Measurements from ENCODE around the gene PCNX2.
"Not testable (repeated sequence)": the region's sequence is repeated elsewhere in the genome, so short reads cannot be mapped to it uniquely, and the experiment has no call there.

The PCNX2 gene

GRCh38 chr1:233094269-233094668 is 201.3 kb downstream of the PCNX2 start:
- no peak for DNase-seq

GRCh38 chr1:233090746-233091494 is 204.6 kb downstream of the PCNX2 start:
- no peak for DNase-seq

- no peak for DNase-seq
These were observed 206.3 kb downstream of the PCNX2 start for GRCh38 chr1:233089251-233089650.

GRCh38 chr1:233088613-233089012 is 206.9 kb downstream of the PCNX2 start:
- no peak for DNase-seq

GRCh38 chr1:233086961-233087881 is 208.3 kb downstream of the PCNX2 start:
- DNase-seq = no peak

GRCh38 chr1:233085566-233085965 is 210.0 kb downstream of the PCNX2 start:
- no peak for DNase-seq

GRCh38 chr1:233082778-233083550 is 212.6 kb downstream of the PCNX2 start:
- DNase-seq = no peak

GRCh38 chr1:233081735-233082134 is 213.8 kb downstream of the PCNX2 start:
- DNase-seq = no peak

- not testable (repeated sequence) for DNase-seq
These were observed 214.7 kb downstream of the PCNX2 start for GRCh38 chr1:233080827-233081226.

GRCh38 chr1:233080286-233080685 is 215.2 kb downstream of the PCNX2 start:
- no peak for DNase-seq

- DNase-seq = no peak
These were observed 216.0 kb downstream of the PCNX2 start for GRCh38 chr1:233079574-233079973.

- DNase-seq = no peak
These were observed 217.1 kb downstream of the PCNX2 start for GRCh38 chr1:233078396-233078795.

- no peak for DNase-seq
These were observed 219.6 kb downstream of the PCNX2 start for GRCh38 chr1:233075915-233076295.

- no peak for DNase-seq
These were observed 229.4 kb downstream of the PCNX2 start for GRCh38 chr1:233066087-233066486.

GRCh38 chr1:233065685-233066084 is 229.8 kb downstream of the PCNX2 start:
- no peak for DNase-seq

GRCh38 chr1:233064988-233065387 is 230.5 kb downstream of the PCNX2 start:
- DNase-seq = no peak

GRCh38 chr1:233063462-233063861 is 232.1 kb downstream of the PCNX2 start:
- DNase-seq = no peak

GRCh38 chr1:233061265-233061664 is 234.3 kb downstream of the PCNX2 start:
- no peak for DNase-seq

GRCh38 chr1:233060461-233060994 is 235.0 kb downstream of the PCNX2 start:
- no peak for DNase-seq

GRCh38 chr1:233057836-233058235 is 237.7 kb downstream of the PCNX2 start:
- no peak for DNase-seq

- no peak for DNase-seq
These were observed 239.5 kb downstream of the PCNX2 start for GRCh38 chr1:233055879-233056641.

GRCh38 chr1:233045588-233045987 is 249.9 kb downstream of the PCNX2 start:
- no peak for DNase-seq
